Ishikawa (cell line): ENCODE results near the gene GALNT9.

Experiments
- CEBPB ChIP-seq: IDR thresholded peaks from 2 replicates; pipeline ENCODE4 v1.6.1; 2012
- CREB1 ChIP-seq: IDR thresholded peaks from 2 replicates; pipeline ENCODE4 v1.6.1; 2012; ENCODE audit warnings: low read depth
- EP300 ChIP-seq: IDR thresholded peaks from 2 replicates; pipeline ENCODE4 v1.6.1; 2012; ENCODE audit warnings: borderline replicate concordance
- FOXM1 ChIP-seq: IDR thresholded peaks from 2 replicates; pipeline ENCODE4 v1.6.1; 2012; ENCODE audit warnings: low read depth, borderline replicate concordance
- RAD21 ChIP-seq: IDR thresholded peaks from 2 replicates; pipeline ENCODE4 v1.6.1; 2012; ENCODE audit warnings: low read depth
- REST ChIP-seq: IDR thresholded peaks from 2 replicates; pipeline ENCODE4 v1.6.1; 2012; ENCODE audit warnings: low read depth, mild to moderate bottlenecking
- TAF1 ChIP-seq: IDR thresholded peaks from 2 replicates; pipeline ENCODE4 v1.6.1; 2012; ENCODE audit warnings: low read depth, mild to moderate bottlenecking
- TEAD4 ChIP-seq: IDR thresholded peaks from 2 replicates; pipeline ENCODE4 v1.6.1; 2012
- USF1 ChIP-seq: IDR thresholded peaks from 2 replicates; pipeline ENCODE4 v1.6.1; 2012
- YY1 ChIP-seq: IDR thresholded peaks from 2 replicates; pipeline ENCODE4 v1.6.1; 2012; ENCODE audit warnings: low read depth
- ZBTB7A ChIP-seq: IDR thresholded peaks from 2 replicates; pipeline ENCODE4 v1.6.1; 2012; ENCODE audit warnings: low read depth

- TF ChIP-seq RAD21 (no peak), TAF1 (no peak), CEBPB (no peak), TEAD4 (no peak), ZBTB7A (no peak), YY1 (no peak), CREB1 (no peak), FOXM1 (no peak), EP300 (no peak), REST (no peak), USF1 (no peak)
Measured at GRCh38 chr12:132289356-132290202, 39.8 kb downstream of the GALNT9 start.
